MM.1S (cell line): ENCODE data around the gene KRTAP5-9.

Experiments used
- CTCF ChIP-seq: fragments of 300-600 bp; sonication (generic); IDR thresholded peaks from 2 replicates; pipeline ENCODE4 v1.5.1; 2016; ENCODE audit warnings: antibody characterized with exemption, low read length, mixed read lengths
- EZH2 ChIP-seq: fragments of 300-600 bp; sonication (generic); optimal IDR thresholded peaks from 2 replicates; pipeline ENCODE3; 2017; ENCODE audit warnings: low read depth, mild to moderate bottlenecking, antibody characterized with exemption, low read length, mixed read lengths
- EZH2phosphoT487 ChIP-seq: fragments of 300-600 bp; sonication (generic); IDR thresholded peaks from 2 replicates; pipeline ENCODE4 v1.6.1; 2018; ENCODE audit warnings: antibody characterized with exemption, low read length

- TF ChIP-seq CTCF, result no peak
- no peak for TF ChIP-seq EZH2
- no peak for TF ChIP-seq EZH2phosphoT487
Measured at GRCh38 chr11:71557257-71557656, 9.0 kb downstream of the KRTAP5-9 start.
